Measurements from ENCODE around the gene NRSN2.

NRSN2 gene

GRCh38 chr20:404088-404487 lies 57.2 kb downstream of the NRSN2 start:
- ChIA-PET CTCF (interaction anchor here (0.6 kb wide), 1 partner anchor 72 kb away, joined by 3 read pairs; no protein-coding TSS in a partner anchor), POLR2A (no interaction called here)
- no peak for TF ChIP-seq SP1 (IDR thresholded peaks at IDR 0.05)
- TF ChIP-seq LEF1 (IDR thresholded peaks at IDR 0.05; ENCODE audit: borderline replicate concordance) = no peak
- no peak for TF ChIP-seq PKNOX1 (IDR thresholded peaks at IDR 0.05)
- no peak for TF ChIP-seq FOXA1 (IDR thresholded peaks at IDR 0.05)
- TF ChIP-seq ARNT (IDR thresholded peaks at IDR 0.05) = no peak
- TF ChIP-seq ZNF384 (IDR thresholded peaks at IDR 0.05) = no peak
- DNase-seq (ENCODE audit: extremely low spot score) = no peak

Measured in HEK293T (cell line).